NCI-H2107 treated with DMSO at 0.1 percent for 48 hours (cell line): ENCODE measurements around the gene TOR4A.

Source experiments
- DNase-seq: peaks from one replicate; lab custom pipeline; 2025; ENCODE audit not compliant: unreplicated experiment; lab: John Stamatoyannopoulos, UW

The TOR4A gene

GRCh38 chr9:137305060-137305797 lies 27.7 kb downstream of the TOR4A start:
- peak; percentile 89 for DNase-seq

GRCh38 chr9:137305798-137306065 lies 28.2 kb downstream of the TOR4A start:
- no peak for DNase-seq

GRCh38 chr9:137306066-137306849 lies 28.7 kb downstream of the TOR4A start:
- no peak for DNase-seq

GRCh38 chr9:137306850-137307254 lies 29.3 kb downstream of the TOR4A start:
- no peak for DNase-seq

- no peak for DNase-seq
These were observed 29.9 kb downstream of the TOR4A start for GRCh38 chr9:137307255-137308056.

- DNase-seq = no peak
These were observed 30.6 kb downstream of the TOR4A start for GRCh38 chr9:137308057-137308619.

GRCh38 chr9:137309368-137310188 lies 32.1 kb downstream of the TOR4A start:
- DNase-seq = no peak

- DNase-seq = peak; percentile 62
These were observed 32.9 kb downstream of the TOR4A start for GRCh38 chr9:137310189-137311052.

GRCh38 chr9:137311171-137311985 lies 33.9 kb downstream of the TOR4A start:
- no peak for DNase-seq

- DNase-seq = no peak
These were observed 34.7 kb downstream of the TOR4A start for GRCh38 chr9:137311986-137312851.

- DNase-seq = no peak
These were observed 35.4 kb downstream of the TOR4A start for GRCh38 chr9:137312852-137313325.

GRCh38 chr9:137313326-137313936 lies 35.9 kb downstream of the TOR4A start:
- DNase-seq = no peak

GRCh38 chr9:137313956-137314560 lies 36.5 kb downstream of the TOR4A start:
- DNase-seq = no peak

- DNase-seq = no peak
These were observed 37.3 kb downstream of the TOR4A start for GRCh38 chr9:137314561-137315560.

GRCh38 chr9:137315581-137316011 lies 38.1 kb downstream of the TOR4A start:
- DNase-seq = no peak
